GM12878 (cell line): ENCODE data around the gene SNX11. TPM values are rescaled to one million over a fixed set of nuclear protein-coding genes. Genes with fewer than 3 reads are reported as not detected.

Source experiments
- ATAC-seq: fragments of 200-7000 bp; cut with Tn5 transposase; 3 replicates; pipeline ENCODE4 v1.9.1; 2020; ENCODE audit warnings: mild to moderate bottlenecking, moderate library complexity
- BruUV-seq: library from RNA; stranded (reverse); fragments of 400-500 nt; replicated peaks from 2 replicates; lab custom pipeline; 2021; lab: Mats Ljungman, UMichigan
- CTCF ChIA-PET: fragments of 300-600 bp; sonication (Branson Sonifier 250); formaldehyde crosslinking; extraction: SDS; loops from one replicate; lab custom pipeline; 2021; ENCODE audit warnings: inconsistent platforms; lab: Yijun Ruan, JAX
- POLR2A ChIA-PET: fragments of 350-600 bp; formaldehyde crosslinking; extraction: SDS; loops from one replicate; lab custom pipeline; 2021; ENCODE audit warnings: inconsistent platforms; lab: Charles Lee
- RAD21 ChIA-PET: fragments of 300-600 bp; sonication (Branson Sonifier 250); formaldehyde crosslinking; loops from one replicate; lab custom pipeline; 2023; ENCODE audit warnings: antibody characterized with exemption; ENCODE audit not compliant: unreplicated experiment; lab: Charles Lee
- SMC1A ChIA-PET: fragments of 300-600 bp; sonication (Branson Sonifier 250); formaldehyde crosslinking; loops from one replicate; lab custom pipeline; 2023; ENCODE audit not compliant: unreplicated experiment, uncharacterized antibody; lab: Charles Lee
- DNase-seq: peaks from one replicate; pipeline ENCODE4 v3.0.0-alpha.2; 2011; ENCODE audit warnings: low read depth, low spot score
- FAIRE-seq: peaks from 3 replicates; lab custom pipeline; 2011; peaks lifted over from hg19 to GRCh38; lab: Jason Lieb, UNC
- H2AFZ ChIP-seq: 2 replicates; pipeline ENCODE4 v1.6.0; 2011; ENCODE audit warnings: low read depth, low read length, control low read depth; ENCODE audit not compliant: control insufficient read depth
- H3K27ac ChIP-seq: 2 replicates; pipeline ENCODE4 v1.5.1; 2011; ENCODE audit warnings: control low read depth; ENCODE audit not compliant: control insufficient read depth, insufficient read depth
- H3K27me3 ChIP-seq, 2 experiments: replicated peaks in 1 of 2; 2 replicates each; pipeline versions ENCODE4 v1.6.0 to v1.6.1; 2011; ENCODE audit warnings: low read length in 1 of 2; ENCODE audit not compliant: control insufficient read depth in 2 of 2, insufficient read depth in 2 of 2
- H3K36me3 ChIP-seq, 2 experiments: 2 replicates each; pipeline ENCODE4 v1.5.1; 2011; ENCODE audit warnings: low read length in 1 of 2; ENCODE audit not compliant: control insufficient read depth in 2 of 2, insufficient read depth in 2 of 2
- H3K4me1 ChIP-seq: 2 replicates; pipeline ENCODE4 v1.6.1; 2011; ENCODE audit warnings: mild to moderate bottlenecking, low read length, moderate library complexity, mixed read lengths; ENCODE audit not compliant: control insufficient read depth, insufficient read depth
- H3K4me2 ChIP-seq: 2 replicates; pipeline ENCODE4 v1.6.0; 2011; ENCODE audit warnings: control low read depth; ENCODE audit not compliant: control insufficient read depth, insufficient read depth
- H3K4me3 ChIP-seq: fragments of 200-600 bp; sonication (generic); 2 replicates; pipeline ENCODE4 v1.5.1; 2016
- H3K79me2 ChIP-seq: 2 replicates; pipeline ENCODE4 v1.6.0; 2011; ENCODE audit warnings: low read length; ENCODE audit not compliant: control insufficient read depth, insufficient read depth
- H3K9ac ChIP-seq: 2 replicates; pipeline ENCODE4 v1.8.0; 2011; ENCODE audit warnings: low read length, control low read depth, mixed read lengths; ENCODE audit not compliant: control insufficient read depth, insufficient read depth
- H3K9me3 ChIP-seq: replicated peaks from 3 replicates; pipeline ENCODE4 v1.5.1; 2011; ENCODE audit warnings: mild to moderate bottlenecking, low read length; ENCODE audit not compliant: control insufficient read depth, insufficient read depth
- H4K20me1 ChIP-seq: 2 replicates; pipeline ENCODE4 v1.6.0; 2011; ENCODE audit not compliant: control insufficient read depth, insufficient read depth
- CHD4 ChIP-seq: fragments of 200-600 bp; sonication (generic); IDR thresholded peaks from 2 replicates; pipeline ENCODE4 v1.6.1; 2016; ENCODE audit warnings: mild to moderate bottlenecking
- CREM ChIP-seq: IDR thresholded peaks from 2 replicates; pipeline ENCODE4 v1.6.1; 2014; ENCODE audit warnings: antibody characterized with exemption, low read depth
- EGR1 ChIP-seq, 2 experiments: IDR thresholded peaks; 1 replicate in 1 of 2; 2 replicates in 1 of 2; pipeline ENCODE4 v1.6.1; 2011 to 2012; ENCODE audit warnings: low read depth in 2 of 2, low read length in 2 of 2, borderline replicate concordance in 1 of 2, mild to moderate bottlenecking in 1 of 2, moderate library complexity in 1 of 2
- EP300 ChIP-seq, 2 experiments: fragments of 150-350 bp in 1 of 2; IDR thresholded peaks; 2 replicates each; pipeline ENCODE4 v1.6.1; 2011 to 2012; ENCODE audit warnings: low read depth in 2 of 2, low read length in 2 of 2, borderline replicate concordance in 1 of 2, improper control_type of control experiment in 1 of 2, inconsistent platforms in 1 of 2; ENCODE audit not compliant: control insufficient read depth in 1 of 2
- FOS ChIP-seq: IDR thresholded peaks from 3 replicates; pipeline ENCODE4 v1.6.1; 2011; ENCODE audit warnings: borderline replicate concordance; ENCODE audit not compliant: insufficient read length; ENCODE audit errors: extremely low read depth
- IRF3 ChIP-seq: fragments of 450-650 bp; IDR thresholded peaks from 2 replicates; pipeline ENCODE4 v1.6.1; 2014; ENCODE audit warnings: mild to moderate bottlenecking
- MTA2 ChIP-seq: fragments of 450-650 bp; IDR thresholded peaks from 2 replicates; pipeline ENCODE4 v1.6.1; 2016; ENCODE audit warnings: low read depth, mild to moderate bottlenecking, moderate library complexity
- PAX5 ChIP-seq: IDR thresholded peaks from 2 replicates; pipeline ENCODE4 v1.6.1; 2011; ENCODE audit warnings: low read depth, low read length, borderline replicate concordance
- SIX5 ChIP-seq: IDR thresholded peaks from 2 replicates; pipeline ENCODE4 v1.6.1; 2011; ENCODE audit warnings: mild to moderate bottlenecking, low read depth, low read length, moderate library complexity; ENCODE audit not compliant: severe bottlenecking
- SP1 ChIP-seq: IDR thresholded peaks from one replicate; pipeline ENCODE4 v1.6.1; 2011; ENCODE audit warnings: low read depth, low read length
- SPI1 ChIP-seq: IDR thresholded peaks from 2 replicates; pipeline ENCODE4 v1.6.1; 2011; ENCODE audit warnings: low read depth, mild to moderate bottlenecking, low read length, moderate library complexity, borderline replicate concordance; ENCODE audit not compliant: insufficient read depth
- ZNF592 ChIP-seq: fragments of 450-650 bp; IDR thresholded peaks from 2 replicates; pipeline ENCODE4 v1.6.1; 2017; ENCODE audit warnings: mild to moderate bottlenecking, moderate library complexity
- ZZZ3 ChIP-seq: IDR thresholded peaks from 2 replicates; pipeline ENCODE4 v1.6.1; 2011; ENCODE audit warnings: low read depth; ENCODE audit not compliant: control insufficient read depth, insufficient read length
- WGBS: methylation state at CpG from one replicate; pipeline ENCODE4 v1.1.6; 2016; ENCODE audit warnings: low lambda C conversion rate; ENCODE audit not compliant: insufficient replicate concordance, insufficient coverage; ENCODE audit errors: missing lambda C conversion rate; 5-methylcytosine and 5-hydroxymethylcytosine counted together
- in situ Hi-C: fragments of 300-500 bp; cut with MboI; formaldehyde crosslinking; loops from 9 replicates; pipeline ENCODE4 v1.14.3; 2018; ENCODE audit warnings: mixed read lengths
- intact Hi-C: fragments of 100-400 bp; cut with micrococcal nuclease; formaldehyde crosslinking; loops from one replicate; pipeline ENCODE4 v1.14.2; 2022; ENCODE audit not compliant: unreplicated experiment
- polyA plus RNA-seq, 11 experiments: library from polyadenylated mRNA; depleted of rRNA in 4 of 11; unstranded in 6 of 11; stranded (reverse) in 5 of 11; fragments of >200 nt; fragmentation: Nextera tagmentation in 4 of 11; fragmentation: Illumina TruSeq in 1 of 11; extraction: Ambion mirVana in 4 of 11; extraction: Trizol in 1 of 11; gene quantifications; 1 replicate in 1 of 11; 2 replicates in 10 of 11; pipeline versions ENCODE4 v1.2.1 to v1.2.3, GENCODE V29; 2011 to 2016; ENCODE audit warnings: inconsistent platforms in 2 of 11, missing spikeins in 2 of 11, low read depth in 1 of 11
- total RNA-seq, 4 experiments: library from RNA; depleted of rRNA in 3 of 4; stranded (reverse); fragments of >200 nt in 3 of 4; fragmentation: Illumina TruSeq in 1 of 4; extraction: Trizol in 1 of 4; gene quantifications; 2 replicates each; pipeline versions ENCODE4 v1.2.1 to v1.2.3, GENCODE V29; 2013 to 2021
- TF ChIP-seq, protein P1 (sequence below): fragments of 450-650 bp; IDR thresholded peaks from 2 replicates; pipeline ENCODE4 v1.6.1; 2016; ENCODE audit warnings: mild to moderate bottlenecking

The SNX11 gene
- total and polyA plus RNA-seq, 10 of the 15 experiments (the other 5 are each of a cell fraction or from before 2014, with no cell fraction given), result 34.2 to 127 (median 61.8) TPM

DNA sequence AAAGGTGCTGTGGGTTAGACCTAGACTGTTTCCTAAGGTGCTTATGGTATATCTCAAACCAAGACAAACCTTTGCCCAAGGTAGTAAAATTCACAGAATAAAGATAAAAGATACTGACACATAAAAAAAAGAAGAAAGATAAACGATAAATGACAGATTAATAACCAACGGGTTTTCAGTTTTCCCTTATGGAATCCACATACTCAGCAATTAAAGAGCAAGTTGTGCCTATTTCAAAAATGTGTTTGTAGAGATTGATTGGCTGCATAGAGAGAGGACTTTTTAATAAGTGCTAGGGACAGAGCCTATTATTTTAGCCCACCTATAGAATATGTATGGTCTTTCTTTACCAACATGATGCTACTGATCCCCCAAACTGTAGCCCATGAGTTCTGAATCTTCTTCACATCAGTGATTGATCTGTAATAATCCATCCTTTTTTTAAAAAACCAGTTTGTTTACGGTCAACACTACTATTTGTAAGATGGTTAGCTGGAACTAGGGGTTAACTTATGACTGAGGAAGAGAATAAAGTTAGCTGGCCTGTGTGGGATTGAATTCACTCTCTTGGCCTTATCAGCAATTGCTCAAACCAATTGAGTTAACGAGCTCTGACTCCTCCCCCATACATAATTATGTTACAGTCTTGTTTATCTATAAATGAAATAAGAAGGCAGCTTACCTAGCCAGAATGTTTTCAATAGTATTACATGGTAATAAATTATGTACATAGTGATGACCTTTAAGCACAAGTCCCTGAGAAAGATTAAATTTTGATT is 53.8 kb downstream of the SNX11 start:
- ChIA-PET POLR2A (interaction anchor here (1.2 kb wide), 1 partner anchor 50 kb away, joined by 7 read pairs; no protein-coding TSS in a partner anchor), RAD21 (no interaction called here)
- no peak for FAIRE-seq
- WGBS, result 83% methylated on average over 4 of the region's 4 CpGs
- Histone ChIP-seq H3K79me2 (no peaks in the 10 kb centered on the region), H3K27ac (no peak overlapping the region), H3K36me3 (peaks cover 0 to 4% of the 10 kb centered on the region in 2 experiments; a peak in 1 of 4 replicates), H3K9me3 (no peaks in the 10 kb centered on the region), H3K4me1 (peaks cover 6% of the 10 kb centered on the region; the same call in 1 of the 2 replicates)
- in situ Hi-C loops, result no loop called here
- no TSS peak for BruUV-seq
- ATAC-seq, result no peak
- no peak for DNase-seq
- TF ChIP-seq EP300 (IDR thresholded peaks at IDR 0.05; ENCODE audit: borderline replicate concordance in 1 of 2, control insufficient read depth in 1 of 2, low read depth in 2 of 2, low read length in 2 of 2) (no peak), ZZZ3 (no peak), SPI1 (no peak), SIX5 (no peak), CREM (no peak), PAX5 (no peak), CHD4 (no peak), IRF3 (no peak), FOS (no peak), SP1 (no peak), ZNF592 (no peak), EGR1 (IDR thresholded peaks at IDR 0.05; ENCODE audit: borderline replicate concordance in 1 of 2, low read depth in 2 of 2, low read length in 2 of 2) (no peak), MTA2 (no peak)
- TF ChIP-seq, protein P1, sequence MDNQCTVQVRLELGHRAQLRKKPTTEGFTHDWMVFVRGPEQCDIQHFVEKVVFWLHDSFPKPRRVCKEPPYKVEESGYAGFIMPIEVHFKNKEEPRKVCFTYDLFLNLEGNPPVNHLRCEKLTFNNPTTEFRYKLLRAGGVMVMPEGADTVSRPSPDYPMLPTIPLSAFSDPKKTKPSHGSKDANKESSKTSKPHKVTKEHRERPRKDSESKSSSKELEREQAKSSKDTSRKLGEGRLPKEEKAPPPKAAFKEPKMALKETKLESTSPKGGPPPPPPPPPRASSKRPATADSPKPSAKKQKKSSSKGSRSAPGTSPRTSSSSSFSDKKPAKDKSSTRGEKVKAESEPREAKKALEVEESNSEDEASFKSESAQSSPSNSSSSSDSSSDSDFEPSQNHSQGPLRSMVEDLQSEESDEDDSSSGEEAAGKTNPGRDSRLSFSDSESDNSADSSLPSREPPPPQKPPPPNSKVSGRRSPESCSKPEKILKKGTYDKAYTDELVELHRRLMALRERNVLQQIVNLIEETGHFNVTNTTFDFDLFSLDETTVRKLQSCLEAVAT, result no peak
- TF ChIP-seq, all 136 proteins: peak for 0
- no peaks in the 10 kb centered on the region for H3K27me3 ChIP-seq
- no peaks in the 10 kb centered on the region for H4K20me1 ChIP-seq
- H2AFZ ChIP-seq, result no peak overlapping the region
- H3K9ac ChIP-seq, result no peak overlapping the region
- ChIA-PET SMC1A (interaction anchor here (0.6 to 1.3 kb wide), 3 partner anchors 10 to 18 kb away, joined by 3 to 4 read pairs (median 3); no protein-coding TSS in a partner anchor), CTCF (interaction anchor here (0.5 to 1.0 kb wide), 2 partner anchors 34 to 98 kb away, joined by 3 read pairs; no protein-coding TSS in a partner anchor)
- intact Hi-C loops, result no loop called here
- H3K4me3 ChIP-seq, result no peak overlapping the region
- H3K4me2 ChIP-seq, result no peak overlapping the region
